ENCODE measurements around the gene TOPBP1. TPM values are rescaled to one million over a fixed set of nuclear protein-coding genes. Genes with fewer than 3 reads are reported as not detected.

TOPBP1 gene
- total and polyA plus RNA-seq, 2 experiments from 2014 or later, result 15.8 to 42.2 TPM

- TF ChIP-seq CTCF (conservative IDR thresholded peaks at IDR 0.05; ENCODE audit: low read depth in 2 of 2) (peak; percentile 13 to 24; a peak in 1 of 4 replicates), CREB1 (CRISPR knock-in tag; IDR thresholded peaks at IDR 0.05; ENCODE audit: low read depth) (no peak)
- H3K9me3 Mint-ChIP-seq, result no peaks in the 10 kb centered on the region
- H3K27me3 Mint-ChIP-seq (ENCODE audit: insufficient read depth, low read depth, poor library complexity), result peaks cover 2% of the 10 kb centered on the region
- Histone ChIP-seq H2AFZ (peak overlapping the region; percentile 83), H3K27ac (ENCODE audit: low read depth) (peak overlapping the region; percentile 78; the same call in 1 of the 2 replicates), H3F3A (replicated peaks; ENCODE audit: low read depth) (no peaks in the 10 kb centered on the region), H3K4me3 (peak overlapping the region; percentile 97), H3K9me2 (ENCODE audit: insufficient read depth) (no peaks in the 10 kb centered on the region), H4K20me1 (replicated peaks; ENCODE audit: insufficient read depth) (peaks cover 9% of the 10 kb centered on the region; the same call in 1 of the 2 replicates), H3K79me2 (replicated peaks; ENCODE audit: insufficient read depth) (peaks cover 30% of the 10 kb centered on the region), H3K4me2 (peak overlapping the region; percentile 96), H3K4me1 (ENCODE audit: insufficient read depth) (peaks cover 17% of the 10 kb centered on the region; the same call in 1 of the 2 replicates), H3K36me3 (ENCODE audit: insufficient read depth) (peaks cover 9% of the 10 kb centered on the region), H3K27me3 (ENCODE audit: insufficient read depth) (no peaks in the 10 kb centered on the region)
- peaks cover 20% of the 10 kb centered on the region; the same call in 2 of the 3 replicates for H3K36me3 Mint-ChIP-seq (ENCODE audit: low read depth)
- peak overlapping the region; percentile 97 for H3K4me3 Mint-ChIP-seq
- ATAC-seq, result peak; percentile 26
- H3K4me1 Mint-ChIP-seq, result peaks cover 17% of the 10 kb centered on the region
- peak; percentile 37 for DNase-seq (ENCODE audit: low spot score)
- peak overlapping the region; percentile 95 for H3K27ac Mint-ChIP-seq
These were observed 524 bp upstream of the TOPBP1 start for GRCh38 chr3:133662278-133662651.

DNA sequence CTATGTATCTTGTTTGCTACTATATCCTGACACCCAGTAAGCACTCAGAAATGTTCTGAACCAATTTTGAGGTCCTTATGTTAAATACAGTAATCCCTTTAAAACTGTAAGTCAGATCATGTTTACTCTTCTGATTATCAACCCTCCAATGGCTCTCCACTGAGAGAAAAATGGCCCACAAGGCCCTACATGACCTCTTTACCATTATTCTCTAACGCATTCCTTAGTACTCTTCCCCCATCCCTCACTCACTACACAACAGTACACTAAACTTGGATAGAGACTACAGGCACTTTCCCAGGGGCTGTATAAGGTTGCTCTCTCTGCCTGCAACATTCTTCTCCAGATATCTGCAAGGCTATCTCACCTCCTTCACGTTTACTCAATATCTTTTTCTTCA, 1.9 kb downstream of the TOPBP1 start:
- Histone ChIP-seq H3K36me3 (ENCODE audit: insufficient read depth) (peaks cover 27% of the 10 kb centered on the region), H3K79me2 (replicated peaks; ENCODE audit: insufficient read depth) (peaks cover 30% of the 10 kb centered on the region), H3K4me3 (0 out of 2 replicates have a peak overlapping the region, but pooled peaks have one; percentile 97), H2AFZ (no peak overlapping the region), H3K4me1 (ENCODE audit: insufficient read depth) (peaks cover 17% of the 10 kb centered on the region; the same call in 1 of the 2 replicates), H3F3A (replicated peaks; ENCODE audit: low read depth) (no peaks in the 10 kb centered on the region), H3K27ac (ENCODE audit: low read depth) (no peak overlapping the region), H4K20me1 (replicated peaks; ENCODE audit: insufficient read depth) (peaks cover 9% of the 10 kb centered on the region; the same call in 1 of the 2 replicates), H3K4me2 (no peak overlapping the region), H3K9me2 (ENCODE audit: insufficient read depth) (no peaks in the 10 kb centered on the region), H3K27me3 (ENCODE audit: insufficient read depth) (no peaks in the 10 kb centered on the region)
- no peak for TF ChIP-seq POLR2AphosphoS5 (IDR thresholded peaks at IDR 0.05; ENCODE audit: low read depth)
- TF ChIP-seq STAT1 (IDR thresholded peaks at IDR 0.05; ENCODE audit: unreplicated experiment), result no peak
- TF ChIP-seq, protein P1, sequence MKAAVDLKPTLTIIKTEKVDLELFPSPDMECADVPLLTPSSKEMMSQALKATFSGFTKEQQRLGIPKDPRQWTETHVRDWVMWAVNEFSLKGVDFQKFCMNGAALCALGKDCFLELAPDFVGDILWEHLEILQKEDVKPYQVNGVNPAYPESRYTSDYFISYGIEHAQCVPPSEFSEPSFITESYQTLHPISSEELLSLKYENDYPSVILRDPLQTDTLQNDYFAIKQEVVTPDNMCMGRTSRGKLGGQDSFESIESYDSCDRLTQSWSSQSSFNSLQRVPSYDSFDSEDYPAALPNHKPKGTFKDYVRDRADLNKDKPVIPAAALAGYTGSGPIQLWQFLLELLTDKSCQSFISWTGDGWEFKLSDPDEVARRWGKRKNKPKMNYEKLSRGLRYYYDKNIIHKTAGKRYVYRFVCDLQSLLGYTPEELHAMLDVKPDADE (IDR thresholded peaks at IDR 0.05), result no peak
- no peak for TF ChIP-seq ZNF114 (CRISPR knock-in tag; IDR thresholded peaks at IDR 0.05)
- no peak for TF ChIP-seq JUNB (IDR thresholded peaks at IDR 0.05; ENCODE audit: unreplicated experiment)
- no peak for TF ChIP-seq CTCF (conservative IDR thresholded peaks at IDR 0.05; ENCODE audit: low read depth in 2 of 2)
- no peak for TF ChIP-seq EZH2phosphoT487 (IDR thresholded peaks at IDR 0.05; ENCODE audit: unreplicated experiment)
- no peak for TF ChIP-seq ZNF331 (CRISPR knock-in tag; IDR thresholded peaks at IDR 0.05; ENCODE audit: low read depth)
- TF ChIP-seq NANOG (IDR thresholded peaks at IDR 0.05; ENCODE audit: borderline replicate concordance), result no peak
- no peak for TF ChIP-seq EZH2 (IDR thresholded peaks at IDR 0.05; ENCODE audit: low read depth, unreplicated experiment)
- ATAC-seq, result no peak
- H3K27me3 Mint-ChIP-seq (ENCODE audit: insufficient read depth, low read depth, poor library complexity), result peaks cover 2% of the 10 kb centered on the region
- H3K4me3 Mint-ChIP-seq, result peak overlapping the region; percentile 26; the same call in 2 of the 3 replicates
- H3K36me3 Mint-ChIP-seq (ENCODE audit: low read depth), result peaks cover 40% of the 10 kb centered on the region; the same call in 2 of the 3 replicates
- no peak overlapping the region for H3K27ac Mint-ChIP-seq
- no peaks in the 10 kb centered on the region for H3K9me3 Mint-ChIP-seq
- no peak for DNase-seq (ENCODE audit: low spot score)
- H3K4me1 Mint-ChIP-seq, result peaks cover 17% of the 10 kb centered on the region
